ENCODE data around the gene RGS10. TPM values are rescaled to one million over a fixed set of nuclear protein-coding genes. Genes with fewer than 3 reads are reported as not detected.
A peak's percentile ranks its signal among the peaks of the same experiment; 100 is the strongest.
"Not testable (repeated sequence)": the region's sequence is repeated elsewhere in the genome, so short reads cannot be mapped to it uniquely, and the experiment has no call there.

The RGS10 gene
- total RNA-seq, 2 experiments from 2014 or later = 157 to 159 TPM

GRCh38 chr10:119463195-119463594 lies 79.3 kb downstream of the RGS10 start:
- ATAC-seq (ENCODE audit: low read depth); DNase-seq; H3K4me3 Mint-ChIP-seq; POLR2A ChIA-PET; H3K36me3 Mint-ChIP-seq; H3K4me1 Mint-ChIP-seq: not testable (repeated sequence)
- Mint-ChIP-seq H3K27ac (peak overlapping the region; percentile 70), H3K27me3 (peaks cover 11% of the 10 kb centered on the region), H3K9me3 (peaks cover 14% of the 10 kb centered on the region)

GRCh38 chr10:119462773-119463172 lies 79.7 kb downstream of the RGS10 start:
- H3K4me1 Mint-ChIP-seq = peaks cover 9% of the 10 kb centered on the region
- no peak overlapping the region for H3K4me3 Mint-ChIP-seq
- DNase-seq = no peak
- H3K27ac Mint-ChIP-seq = no peak overlapping the region
- no peak for ATAC-seq (ENCODE audit: low read depth)
- H3K27me3 Mint-ChIP-seq = peaks cover 11% of the 10 kb centered on the region
- POLR2A ChIA-PET = no interaction called here
- H3K36me3 Mint-ChIP-seq = peaks cover 2% of the 10 kb centered on the region
- H3K9me3 Mint-ChIP-seq = peaks cover 14% of the 10 kb centered on the region

- Mint-ChIP-seq H3K4me3 (no peak overlapping the region), H3K27ac (no peak overlapping the region), H3K4me1 (peaks cover 9% of the 10 kb centered on the region), H3K9me3 (peaks cover 14% of the 10 kb centered on the region), H3K36me3 (peaks cover 2% of the 10 kb centered on the region), H3K27me3 (peaks cover 11% of the 10 kb centered on the region)
- POLR2A ChIA-PET = no interaction called here
- ATAC-seq (ENCODE audit: low read depth) = no peak
- no peak for DNase-seq
These were observed 80.6 kb downstream of the RGS10 start for GRCh38 chr10:119461923-119462322.

GRCh38 chr10:119461380-119461779 lies 81.1 kb downstream of the RGS10 start:
- Mint-ChIP-seq H3K27me3 (peaks cover 11% of the 10 kb centered on the region), H3K36me3 (peaks cover 2% of the 10 kb centered on the region), H3K9me3 (peaks cover 14% of the 10 kb centered on the region), H3K27ac (no peak overlapping the region), H3K4me3 (no peak overlapping the region), H3K4me1 (peaks cover 6% of the 10 kb centered on the region)
- ATAC-seq (ENCODE audit: low read depth) (no peak), DNase-seq (no peak)
- POLR2A ChIA-PET = no interaction called here

DNA sequence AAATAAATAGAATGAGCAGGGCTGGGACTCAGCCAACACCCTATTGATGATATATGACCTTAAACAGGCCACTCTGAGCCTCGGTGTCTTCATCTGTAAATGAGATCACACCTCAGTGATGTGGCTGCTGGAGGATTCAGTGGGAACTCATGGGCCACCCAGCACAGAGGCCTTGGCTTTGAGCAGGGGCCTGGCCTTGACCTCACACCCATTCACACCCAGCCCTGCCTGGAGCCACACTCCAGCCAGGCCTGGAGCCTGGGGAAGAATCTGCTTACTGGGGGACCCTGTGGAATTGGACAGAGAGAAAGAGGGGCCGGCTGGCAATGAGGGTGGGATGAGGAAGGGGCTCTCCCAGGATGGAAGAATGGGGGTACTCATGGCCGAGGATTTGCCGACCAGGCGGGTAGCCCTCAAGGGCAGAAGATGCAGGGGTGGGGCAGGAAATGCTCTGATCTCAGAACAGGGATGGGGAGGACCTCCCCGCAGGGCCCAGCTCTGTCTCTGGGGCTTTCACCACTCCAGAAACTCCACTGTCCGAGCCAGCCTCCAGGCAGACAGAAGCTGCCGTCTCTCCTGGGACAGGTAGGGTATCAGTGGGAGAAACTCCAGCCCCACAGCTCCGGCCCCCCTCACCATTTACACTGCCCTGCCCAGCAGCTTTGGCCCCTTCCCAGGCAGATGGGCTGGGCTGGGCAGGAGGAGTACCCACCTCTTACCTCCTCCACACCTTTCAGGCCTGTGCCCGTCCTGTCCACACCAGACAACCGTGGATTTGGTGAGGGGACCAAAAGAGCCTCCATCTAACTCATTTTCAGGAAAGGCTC lies 81.9 kb downstream of the RGS10 start:
- POLR2A ChIA-PET = no interaction called here
- peaks cover 2% of the 10 kb centered on the region for H3K36me3 Mint-ChIP-seq
- H3K4me3 Mint-ChIP-seq = no peak overlapping the region
- H3K9me3 Mint-ChIP-seq = peaks cover 14% of the 10 kb centered on the region
- H3K27me3 Mint-ChIP-seq = peaks cover 11% of the 10 kb centered on the region
- peaks cover 4% of the 10 kb centered on the region for H3K4me1 Mint-ChIP-seq
- ATAC-seq (ENCODE audit: low read depth) (no peak), DNase-seq (no peak)
- peak overlapping the region; percentile 64 for H3K27ac Mint-ChIP-seq

DNA sequence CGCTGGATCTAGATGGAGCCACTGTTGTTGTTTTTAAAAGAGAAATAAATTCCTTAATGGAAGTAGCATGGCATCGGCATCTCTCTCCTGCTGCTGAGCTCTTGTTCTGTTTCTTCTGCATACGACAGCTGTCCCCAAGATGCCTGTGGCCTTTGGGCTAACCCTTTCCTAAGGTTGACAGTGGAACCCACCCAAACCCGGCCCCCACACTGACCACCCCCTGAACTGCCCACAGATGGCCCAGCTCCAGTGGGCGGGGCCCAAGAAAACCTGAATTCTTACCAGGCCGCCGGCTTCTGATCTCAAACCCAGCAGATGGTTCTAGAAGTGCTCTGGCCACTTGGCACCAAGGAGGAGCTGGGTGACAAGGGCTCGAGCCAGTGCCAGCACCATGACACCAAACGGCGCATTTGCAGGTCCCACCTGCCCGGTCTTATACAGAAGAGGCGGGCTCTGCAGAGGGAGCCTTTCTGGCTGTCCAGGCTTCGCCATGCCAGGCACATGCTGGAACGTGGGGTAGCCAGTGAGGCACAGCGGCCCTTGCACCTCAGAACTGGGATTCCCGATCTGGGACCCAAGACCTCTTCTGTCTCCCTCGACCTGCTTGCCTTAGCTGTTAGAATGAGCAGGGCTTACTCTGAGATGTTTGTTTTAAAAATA lies 82.7 kb downstream of the RGS10 start:
- no peak for ATAC-seq (ENCODE audit: low read depth)
- DNase-seq = no peak
- no peak overlapping the region for H3K4me3 Mint-ChIP-seq
- POLR2A ChIA-PET = interaction anchor here (1.0 kb wide), 1 partner anchor 83 kb away, joined by 3 read pairs; the partner anchor contains the start of gene RGS10
- peaks cover 9% of the 10 kb centered on the region for H3K9me3 Mint-ChIP-seq
- H3K27ac Mint-ChIP-seq = no peak overlapping the region
- H3K4me1 Mint-ChIP-seq = no peaks in the 10 kb centered on the region
- H3K36me3 Mint-ChIP-seq = peaks cover 2% of the 10 kb centered on the region
- peaks cover 6% of the 10 kb centered on the region for H3K27me3 Mint-ChIP-seq

GRCh38 chr10:119457966-119458766 lies 84.4 kb downstream of the RGS10 start:
- Mint-ChIP-seq H3K27ac (no peak overlapping the region), H3K9me3 (peaks cover 6% of the 10 kb centered on the region), H3K36me3 (peaks cover 2% of the 10 kb centered on the region), H3K27me3 (peaks cover 2% of the 10 kb centered on the region), H3K4me1 (no peaks in the 10 kb centered on the region), H3K4me3 (no peak overlapping the region)
- no peak for DNase-seq
- POLR2A ChIA-PET = no interaction called here
- ATAC-seq (ENCODE audit: low read depth) = no peak

DNA sequence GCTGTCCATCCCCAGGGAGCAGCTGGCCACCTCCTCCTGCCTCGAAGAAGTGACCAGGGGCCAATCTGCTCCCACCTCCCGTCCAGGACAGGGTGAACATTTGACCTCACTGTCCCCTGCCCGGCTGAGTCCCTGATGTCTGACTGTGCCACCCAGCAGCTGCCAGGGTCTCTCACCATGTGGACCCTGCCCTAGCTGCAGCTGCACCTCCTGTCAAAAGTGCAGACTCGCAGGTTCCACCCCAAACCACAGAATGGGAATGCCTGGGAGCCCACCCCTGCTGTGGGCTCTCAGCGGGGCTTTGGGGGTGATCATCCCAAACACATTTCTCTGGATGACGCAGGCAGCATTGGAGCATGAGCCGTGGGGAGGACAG lies 86.1 kb downstream of the RGS10 start:
- POLR2A ChIA-PET = no interaction called here
- H3K4me3 Mint-ChIP-seq = no peak overlapping the region
- peaks cover 2% of the 10 kb centered on the region for H3K27me3 Mint-ChIP-seq
- no peaks in the 10 kb centered on the region for H3K9me3 Mint-ChIP-seq
- H3K27ac Mint-ChIP-seq = no peak overlapping the region
- DNase-seq (no peak), ATAC-seq (ENCODE audit: low read depth) (no peak)
- H3K4me1 Mint-ChIP-seq = no peaks in the 10 kb centered on the region
- no peaks in the 10 kb centered on the region for H3K36me3 Mint-ChIP-seq

- no peaks in the 10 kb centered on the region for H3K36me3 Mint-ChIP-seq
- POLR2A ChIA-PET = no interaction called here
- no peak for ATAC-seq (ENCODE audit: low read depth)
These were observed 86.7 kb downstream of the RGS10 start for GRCh38 chr10:119455609-119456434.

DNA sequence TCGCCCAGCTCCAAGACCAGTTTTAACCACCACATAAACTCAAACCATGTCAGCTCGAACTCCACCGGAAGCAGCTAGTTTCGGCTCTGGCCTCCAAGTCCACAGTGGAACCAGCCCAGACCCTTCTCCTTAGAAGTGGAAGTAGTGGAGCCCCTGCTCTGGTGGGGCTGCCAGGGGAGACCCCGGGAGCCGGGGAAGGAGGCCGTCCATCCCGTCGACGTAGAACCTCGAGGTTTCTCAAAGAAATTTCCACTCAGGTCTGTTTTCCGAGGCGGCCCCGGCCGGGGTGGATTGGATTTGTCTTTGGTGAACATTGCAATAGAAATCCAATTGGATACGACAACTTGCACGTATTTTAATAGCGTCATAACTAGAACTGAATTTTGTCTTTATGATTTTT lies 87.5 kb downstream of the RGS10 start:
- H3K36me3 Mint-ChIP-seq = no peaks in the 10 kb centered on the region
- no peak overlapping the region for H3K4me3 Mint-ChIP-seq
- H3K9me3 Mint-ChIP-seq = no peaks in the 10 kb centered on the region
- no peaks in the 10 kb centered on the region for H3K4me1 Mint-ChIP-seq
- no peaks in the 10 kb centered on the region for H3K27me3 Mint-ChIP-seq
- POLR2A ChIA-PET = no interaction called here
- ATAC-seq (ENCODE audit: low read depth) = no peak
- H3K27ac Mint-ChIP-seq = no peak overlapping the region
- no peak for DNase-seq

More at GRCh38 chr10:119455609-119456434, 86.7 kb downstream of the RGS10 start:
- Mint-ChIP-seq H3K4me1 (no peaks in the 10 kb centered on the region), H3K9me3 (no peaks in the 10 kb centered on the region), H3K27ac (no peak overlapping the region), H3K27me3 (peaks cover 2% of the 10 kb centered on the region), H3K4me3 (no peak overlapping the region)
- DNase-seq = no peak

GRCh38 chr10:119454316-119454715 lies 88.2 kb downstream of the RGS10 start:
- H3K27ac Mint-ChIP-seq = no peak overlapping the region
- H3K27me3 Mint-ChIP-seq = no peaks in the 10 kb centered on the region
- no peak for DNase-seq
- no peak for ATAC-seq (ENCODE audit: low read depth)
- H3K4me1 Mint-ChIP-seq = no peaks in the 10 kb centered on the region
- H3K9me3 Mint-ChIP-seq = no peaks in the 10 kb centered on the region
- no peak overlapping the region for H3K4me3 Mint-ChIP-seq
- no peaks in the 10 kb centered on the region for H3K36me3 Mint-ChIP-seq
- POLR2A ChIA-PET = no interaction called here

DNA sequence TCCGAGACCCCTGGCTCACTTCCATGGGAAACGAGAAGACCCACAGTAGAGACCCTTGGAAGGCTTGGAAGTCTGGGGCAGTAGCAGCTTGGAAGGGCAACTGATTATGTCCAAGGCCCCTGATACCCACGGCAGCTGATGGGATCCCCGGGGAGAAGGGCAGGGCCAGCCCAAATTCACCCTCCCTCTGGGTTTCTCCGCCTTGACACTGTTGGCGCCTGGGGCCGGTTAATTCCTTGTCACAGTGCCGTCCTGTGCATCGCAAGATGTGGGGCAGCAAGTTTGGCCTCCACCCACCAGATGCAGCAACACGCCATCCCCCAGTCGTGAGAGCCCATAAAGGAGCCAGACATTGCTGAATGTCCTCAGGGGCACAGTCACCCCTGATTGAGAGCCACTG lies 89.2 kb downstream of the RGS10 start:
- H3K4me1 Mint-ChIP-seq = no peaks in the 10 kb centered on the region
- no peaks in the 10 kb centered on the region for H3K9me3 Mint-ChIP-seq
- POLR2A ChIA-PET = no interaction called here
- no peak overlapping the region for H3K4me3 Mint-ChIP-seq
- H3K27me3 Mint-ChIP-seq = no peaks in the 10 kb centered on the region
- no peaks in the 10 kb centered on the region for H3K36me3 Mint-ChIP-seq
- ATAC-seq (ENCODE audit: low read depth) = no peak
- DNase-seq = no peak
- H3K27ac Mint-ChIP-seq = no peak overlapping the region

DNA sequence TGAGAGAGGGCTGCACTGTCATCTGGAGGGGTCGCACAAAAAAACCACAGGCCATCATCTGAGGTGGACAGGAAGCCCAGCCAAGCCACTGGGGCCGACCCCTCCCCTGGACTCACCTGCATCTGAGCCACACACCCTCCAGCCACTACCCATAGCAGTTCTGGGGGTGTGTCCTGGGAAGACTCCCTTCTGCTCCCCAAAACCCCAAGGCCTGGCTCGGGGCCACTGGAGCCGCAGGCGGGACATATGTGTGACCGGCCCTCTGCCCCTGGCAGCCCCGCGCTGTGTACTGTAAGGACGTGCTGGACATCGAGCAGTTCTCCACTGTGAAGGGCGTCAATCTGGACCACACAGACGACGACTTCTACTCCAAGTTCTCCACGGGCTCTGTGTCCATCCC lies 90.1 kb downstream of the RGS10 start:
- no peak for ATAC-seq (ENCODE audit: low read depth)
- no peak overlapping the region for H3K4me3 Mint-ChIP-seq
- POLR2A ChIA-PET = interaction anchor here (1.3 kb wide), 1 partner anchor 37 kb away, joined by 5 read pairs; no protein-coding TSS in a partner anchor
- no peak for DNase-seq
- H3K9me3 Mint-ChIP-seq = no peaks in the 10 kb centered on the region
- H3K36me3 Mint-ChIP-seq = peaks cover 3% of the 10 kb centered on the region
- no peaks in the 10 kb centered on the region for H3K4me1 Mint-ChIP-seq
- H3K27me3 Mint-ChIP-seq = no peaks in the 10 kb centered on the region
- no peak overlapping the region for H3K27ac Mint-ChIP-seq

Measured in activated naive CD8-positive, alpha-beta T cell treated with anti-CD3 and anti-CD28 coated beads, Interleukin-2, amount 10 ng/mL, durations not matched to agents 7 days and 5 days (primary cell).